Lower leg skin (tissue), 3 donors: ENCODE data around the gene IL20RA.

Experiments
- CTCF ChIP-seq, 3 donors: fragments of 450-650 bp; IDR thresholded peaks; one replicate each; pipeline ENCODE4 v1.5.1; 2016; ENCODE audit warnings: antibody characterized with exemption in 3 of 3, mild to moderate bottlenecking in 3 of 3, moderate library complexity in 2 of 3
- POLR2A ChIP-seq, 2 donors: fragments of 450-650 bp; IDR thresholded peaks; one replicate each; pipeline ENCODE4 v1.6.1; 2016 to 2017; ENCODE audit warnings: antibody characterized with exemption in 2 of 2, mild to moderate bottlenecking in 1 of 2, moderate library complexity in 1 of 2

GRCh38 chr6:137036566-137037300, 8.0 kb downstream of the IL20RA start:
- TF ChIP-seq CTCF (IDR thresholded peaks at IDR 0.05): no peak
- TF ChIP-seq POLR2A (IDR thresholded peaks at IDR 0.05): no peak
